Suprapubic skin (tissue), 3 donors: ENCODE results near the gene CHAF1A.

Experiments
- CTCF ChIP-seq, 2 donors: fragments of 200-600 bp in 1 of 2; fragments of 450-650 bp in 1 of 2; sonication (generic) in 1 of 2; IDR thresholded peaks; one replicate each; pipeline ENCODE4 v1.5.1; 2016 to 2019; ENCODE audit warnings: antibody characterized with exemption in 2 of 2, mild to moderate bottlenecking in 1 of 2, moderate library complexity in 1 of 2
- EP300 ChIP-seq: sonication (generic); formaldehyde crosslinking; IDR thresholded peaks from one replicate; pipeline ENCODE4 v1.6.1; 2017; ENCODE audit warnings: antibody characterized with exemption

GRCh38 chr19:4452230-4452990, 50.0 kb downstream of the CHAF1A start:
- no peak for TF ChIP-seq CTCF (IDR thresholded peaks at IDR 0.05)
- no peak for TF ChIP-seq EP300
